NCI-H2171 treated with DMSO at 0.1 percent for 48 hours (cell line): ENCODE results near the gene DLK1.

Experiments
- DNase-seq: peaks from one replicate; lab custom pipeline; 2025; lab: John Stamatoyannopoulos, UW

The DLK1 gene

DNA sequence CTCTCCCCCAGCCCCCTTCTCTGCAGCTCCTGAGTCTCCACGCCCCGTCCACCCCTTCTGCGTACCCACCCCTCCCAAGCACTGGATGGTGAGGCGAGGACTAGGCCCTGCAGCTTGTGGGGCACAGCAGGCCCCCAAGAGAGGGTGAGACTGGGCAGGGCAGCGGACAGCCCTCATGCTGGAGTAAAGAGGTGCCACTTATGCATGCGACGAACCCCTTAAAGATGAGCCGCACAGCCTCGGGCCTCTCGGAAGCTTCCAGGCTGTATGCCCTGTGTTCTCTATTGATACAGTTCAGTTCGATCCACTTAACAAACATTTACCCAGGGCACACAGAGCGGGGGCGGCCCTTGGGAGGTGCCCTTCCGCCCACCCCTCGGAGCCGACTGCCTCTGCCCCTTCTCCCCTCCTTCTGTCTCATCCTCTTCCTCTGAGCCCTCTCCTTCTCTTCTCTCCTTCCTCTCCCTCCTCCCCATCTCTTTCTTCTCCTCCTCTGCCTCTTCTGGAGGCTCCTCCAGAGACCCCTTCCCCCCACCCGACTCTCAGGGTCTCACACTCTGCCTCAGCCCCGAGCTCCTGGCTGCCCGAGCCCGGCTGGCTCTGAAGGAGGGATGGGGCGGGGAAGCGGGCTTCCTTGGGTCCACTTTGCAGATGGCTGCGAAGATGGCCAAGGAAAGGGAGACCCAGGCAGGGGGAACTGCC lies 32.7 kb upstream of the DLK1 start:
- DNase-seq: no peak

DNA sequence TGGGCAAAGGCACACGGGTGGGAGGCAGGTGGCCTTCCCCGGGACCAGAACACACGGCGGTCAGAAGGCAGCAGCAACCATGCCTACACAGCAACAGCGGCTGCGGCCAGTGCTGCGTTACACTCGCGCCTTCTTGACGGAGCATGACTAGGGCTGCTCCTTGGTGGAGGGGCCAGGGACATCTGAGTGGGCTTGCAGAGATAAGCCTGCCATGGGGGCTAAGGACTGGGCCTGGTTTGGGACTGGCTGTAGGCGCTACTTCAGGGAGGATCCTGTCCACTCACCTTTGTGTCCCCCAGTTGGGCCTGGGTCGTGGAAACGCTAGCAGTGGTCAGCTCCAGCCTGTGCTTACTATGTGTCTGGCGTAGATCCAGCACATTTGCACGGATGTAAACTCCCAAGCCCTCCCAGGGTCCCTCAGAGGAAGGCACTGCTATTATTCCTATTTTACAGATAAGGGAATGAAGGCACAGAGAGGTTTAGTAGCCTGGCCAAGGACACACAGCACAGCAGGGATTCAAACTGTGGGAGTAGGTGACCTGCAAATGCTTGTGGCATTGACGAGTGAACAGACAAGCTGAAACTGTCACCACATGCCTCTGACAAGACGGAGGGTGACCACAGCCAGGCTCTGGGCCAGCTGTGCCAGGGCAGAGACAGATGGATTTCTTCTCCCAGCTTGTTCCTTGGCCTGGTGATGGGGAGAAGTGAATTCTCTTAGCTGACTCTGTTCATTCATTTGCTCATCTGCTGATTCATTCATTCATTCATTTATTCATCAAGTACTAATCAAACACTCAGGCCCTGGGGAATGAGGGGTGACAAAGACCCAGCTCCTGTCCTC lies 31.9 kb upstream of the DLK1 start:
- DNase-seq: no peak

DNA sequence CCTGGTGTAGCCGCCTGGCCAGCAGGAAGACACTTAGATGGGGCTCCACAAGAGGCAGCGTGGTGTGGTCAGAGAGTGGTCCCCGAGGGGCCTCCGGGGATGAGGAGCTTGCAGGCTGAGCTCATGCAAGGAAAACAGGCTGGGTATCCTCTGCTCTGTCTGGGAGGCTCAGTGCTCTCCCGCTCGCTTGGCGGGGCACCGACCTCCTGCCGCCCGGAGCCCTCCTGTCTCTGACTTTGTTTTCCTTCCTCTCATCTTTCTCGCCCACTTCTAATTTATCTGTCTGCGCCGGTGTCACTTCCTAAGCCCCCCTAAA lies 31.3 kb upstream of the DLK1 start:
- DNase-seq: no peak

DNA sequence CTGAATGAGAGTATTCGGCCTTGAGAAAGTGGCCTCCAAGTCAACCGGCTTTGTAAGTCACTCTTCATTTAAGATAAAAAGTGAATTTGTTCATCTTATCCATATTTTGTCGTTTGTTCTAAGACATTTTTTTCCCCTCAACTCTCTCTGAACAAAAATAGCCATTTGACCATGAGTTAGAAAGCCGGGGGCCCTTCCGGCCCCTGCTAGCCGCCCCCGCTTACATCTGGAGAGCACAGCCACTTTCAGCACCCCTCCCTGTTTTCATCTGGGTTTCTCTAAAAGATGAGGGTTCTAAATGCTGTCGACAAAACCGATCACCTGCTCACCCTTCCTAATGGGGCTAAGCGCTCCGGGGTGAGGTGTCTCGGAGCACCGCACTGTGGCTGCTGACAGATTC lies 30.7 kb upstream of the DLK1 start:
- no peak for DNase-seq

DNA sequence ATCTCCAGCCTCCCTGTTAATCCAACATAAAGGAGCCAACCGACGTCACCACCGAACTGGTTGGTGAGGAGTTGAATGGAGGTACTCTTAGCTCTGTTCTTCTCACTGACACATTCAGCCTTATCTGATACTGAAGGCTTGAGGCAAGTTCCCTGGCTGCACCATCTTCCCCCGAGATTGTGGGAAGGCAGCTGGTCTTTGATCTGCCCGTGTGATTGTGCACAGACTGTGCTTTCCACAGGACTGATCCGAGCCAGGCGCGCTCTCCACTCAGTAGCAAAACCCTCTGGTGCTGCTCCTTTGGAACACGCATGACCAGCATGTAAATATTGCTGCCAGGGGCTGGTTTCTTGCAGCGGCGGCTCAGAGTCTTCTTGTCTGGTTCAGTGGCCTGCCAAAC lies 30.1 kb upstream of the DLK1 start:
- DNase-seq: no peak

DNA sequence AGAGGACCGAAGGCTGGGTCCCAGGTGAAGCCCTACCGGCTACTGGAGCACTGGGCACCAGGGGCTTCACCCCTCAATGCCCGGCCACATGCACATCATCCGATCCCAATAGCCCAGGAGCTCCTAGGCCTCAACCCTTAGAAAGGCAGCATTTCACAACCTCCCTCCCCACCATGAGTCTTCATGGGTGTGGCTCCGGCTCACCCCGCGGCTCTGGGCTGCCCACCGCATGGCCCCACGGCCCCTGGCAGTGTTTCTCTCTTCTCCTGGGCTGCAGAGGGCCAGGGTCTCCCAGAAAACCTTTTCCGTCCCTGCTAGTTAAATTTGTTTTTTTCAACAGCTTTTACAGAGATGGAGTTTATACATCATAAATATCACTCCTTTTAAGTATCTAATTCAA lies 28.6 kb upstream of the DLK1 start:
- DNase-seq: no peak

DNA sequence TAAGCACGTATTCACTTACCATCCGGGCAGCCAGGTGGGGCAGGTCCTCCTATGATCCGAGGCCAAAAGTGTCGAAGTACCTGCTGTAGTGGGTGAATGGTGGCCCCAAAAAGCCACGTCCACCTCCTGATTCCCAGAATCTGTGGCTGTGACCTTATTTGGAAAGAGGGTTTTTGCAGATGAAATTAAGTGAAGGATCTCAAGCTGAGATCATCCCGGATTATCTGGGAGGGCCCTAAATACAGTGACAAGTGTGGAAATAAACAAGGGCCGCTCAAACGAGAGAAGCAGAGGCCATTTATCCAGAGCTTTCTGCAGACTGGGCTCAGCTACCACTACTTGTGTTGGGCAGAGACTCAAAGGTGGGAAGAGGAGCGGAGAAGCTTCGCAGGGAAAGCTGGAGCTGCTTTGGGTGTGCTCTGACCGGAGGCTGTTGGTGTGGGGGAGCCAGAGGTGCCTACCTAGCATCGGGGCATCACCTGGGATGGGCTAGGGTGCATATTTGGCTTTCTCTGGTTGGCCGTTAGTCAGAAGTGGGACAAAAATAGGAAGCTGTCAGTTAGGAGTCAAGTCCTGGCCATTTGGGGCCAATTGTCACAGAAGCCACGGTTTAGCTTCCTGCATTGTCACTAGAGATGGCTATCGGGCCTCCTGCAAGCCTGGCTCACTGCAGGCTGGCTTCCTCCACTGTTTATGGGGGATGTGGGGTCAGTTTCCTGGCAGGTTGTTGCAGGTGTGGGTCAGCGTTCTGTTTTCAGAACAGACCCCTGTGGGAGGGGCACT lies 27.8 kb upstream of the DLK1 start:
- no peak for DNase-seq

DNA sequence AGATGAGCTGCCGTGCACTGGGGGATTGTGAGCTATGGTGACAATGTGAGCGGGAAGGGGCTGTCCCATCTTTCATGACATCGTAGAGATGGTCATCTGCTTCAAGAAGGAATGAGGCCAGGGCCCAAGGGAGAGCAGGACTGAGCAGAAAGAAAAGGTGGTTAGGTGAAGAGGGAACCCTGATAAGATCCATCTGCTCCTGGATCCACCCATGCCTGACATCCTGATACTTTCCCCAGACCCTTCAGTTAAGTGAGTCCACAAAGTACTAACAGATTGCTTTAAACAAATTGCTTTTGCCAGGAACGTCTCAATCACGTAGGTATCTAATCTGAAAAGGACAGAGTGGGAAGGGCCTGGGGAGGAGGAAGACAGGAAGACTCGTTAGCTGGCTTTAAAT lies 25.4 kb upstream of the DLK1 start:
- no peak for DNase-seq

DNA sequence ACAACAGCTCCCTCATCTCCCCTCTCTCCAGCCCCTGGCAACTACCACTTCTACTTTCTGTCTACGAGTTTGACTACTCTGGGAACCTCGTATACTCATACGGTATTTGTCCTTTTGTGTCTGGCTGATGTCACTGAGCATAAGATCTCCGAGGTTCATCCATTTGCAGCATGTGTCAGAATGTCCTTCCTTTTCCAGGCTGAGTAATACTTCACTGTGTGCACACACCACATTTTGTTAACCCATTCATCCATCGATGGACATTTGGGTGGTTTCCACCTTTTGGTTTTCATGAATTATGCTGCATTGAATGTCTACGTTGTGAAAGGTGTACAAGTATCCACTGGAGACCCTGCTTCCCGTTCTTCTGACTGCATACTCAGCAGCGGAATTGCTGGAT lies 24.1 kb upstream of the DLK1 start:
- no peak for DNase-seq

DNA sequence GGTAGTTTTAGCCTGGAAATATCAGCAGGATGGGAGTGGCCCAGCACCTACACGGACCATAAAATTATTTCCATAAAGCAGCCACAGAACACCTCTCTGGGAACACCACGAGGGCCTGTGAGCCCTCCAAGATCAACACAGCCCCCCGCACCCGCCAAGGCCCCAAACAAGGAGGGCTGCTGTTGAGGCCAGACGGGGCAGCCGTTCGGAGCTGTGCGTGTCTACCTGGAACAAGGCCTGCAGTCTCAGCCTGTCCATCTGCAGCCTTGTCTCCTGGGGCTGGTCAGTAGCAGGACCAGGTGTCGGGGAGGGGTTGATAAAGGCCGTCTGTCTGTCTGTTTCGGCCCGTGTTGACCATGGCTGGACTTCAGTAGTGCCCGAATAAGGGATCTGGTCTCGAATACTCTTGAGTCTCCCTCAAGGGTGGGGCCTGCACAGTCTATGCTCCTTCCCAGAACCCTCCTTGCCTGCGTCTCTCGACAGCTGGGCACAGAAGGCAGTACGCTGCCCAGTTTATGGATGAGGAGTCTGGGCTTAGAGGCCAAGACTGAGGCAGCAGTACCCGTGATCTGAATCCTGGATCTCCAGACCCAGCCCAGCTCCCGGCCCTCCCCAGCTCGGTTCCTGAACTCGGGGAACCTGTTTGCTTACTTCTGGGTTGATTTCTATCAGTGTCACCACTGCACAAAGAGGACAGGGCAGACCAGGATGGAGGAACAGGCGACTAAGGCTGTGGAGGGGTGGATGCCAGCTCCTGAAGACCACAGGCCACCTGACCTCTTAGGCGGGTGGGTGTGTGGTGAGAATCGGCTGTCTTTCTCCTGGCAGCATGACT lies 23.1 kb upstream of the DLK1 start:
- no peak for DNase-seq

DNA sequence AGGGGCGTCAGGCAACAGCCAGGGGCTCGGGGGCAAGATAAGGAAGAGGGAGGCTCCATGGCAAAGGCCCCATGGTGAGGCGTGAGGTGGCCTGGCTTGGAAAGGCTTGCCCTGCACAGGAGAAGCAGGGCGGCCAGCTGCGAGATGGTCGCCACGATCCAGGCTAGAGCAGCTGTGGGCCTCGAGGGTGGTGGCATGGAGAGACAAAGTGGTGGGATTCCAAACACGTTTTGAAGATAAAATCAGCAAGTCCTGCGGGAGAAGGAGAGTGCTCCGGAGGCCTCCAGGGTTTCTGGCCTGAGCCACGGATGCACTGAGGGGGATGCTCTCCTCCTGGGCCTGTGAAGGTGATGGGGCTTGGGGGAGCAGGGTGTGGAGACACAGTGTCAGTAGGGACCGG lies 20.5 kb upstream of the DLK1 start:
- no peak for DNase-seq

DNA sequence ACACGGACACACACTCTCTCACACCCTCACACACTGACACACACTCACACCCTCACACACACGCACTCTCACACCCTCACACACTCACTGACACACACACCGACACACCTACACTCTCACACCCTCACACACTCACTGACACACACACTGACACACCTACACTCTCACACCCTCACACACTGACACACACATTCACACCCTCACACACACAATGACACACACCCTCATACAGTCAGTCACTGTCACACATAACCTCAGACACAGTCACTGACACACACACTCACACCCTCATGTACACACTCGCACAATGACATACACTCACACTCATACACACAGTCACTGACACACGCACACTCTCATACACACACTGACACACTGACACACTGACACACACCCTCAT lies 19.8 kb upstream of the DLK1 start:
- no peak for DNase-seq

DNA sequence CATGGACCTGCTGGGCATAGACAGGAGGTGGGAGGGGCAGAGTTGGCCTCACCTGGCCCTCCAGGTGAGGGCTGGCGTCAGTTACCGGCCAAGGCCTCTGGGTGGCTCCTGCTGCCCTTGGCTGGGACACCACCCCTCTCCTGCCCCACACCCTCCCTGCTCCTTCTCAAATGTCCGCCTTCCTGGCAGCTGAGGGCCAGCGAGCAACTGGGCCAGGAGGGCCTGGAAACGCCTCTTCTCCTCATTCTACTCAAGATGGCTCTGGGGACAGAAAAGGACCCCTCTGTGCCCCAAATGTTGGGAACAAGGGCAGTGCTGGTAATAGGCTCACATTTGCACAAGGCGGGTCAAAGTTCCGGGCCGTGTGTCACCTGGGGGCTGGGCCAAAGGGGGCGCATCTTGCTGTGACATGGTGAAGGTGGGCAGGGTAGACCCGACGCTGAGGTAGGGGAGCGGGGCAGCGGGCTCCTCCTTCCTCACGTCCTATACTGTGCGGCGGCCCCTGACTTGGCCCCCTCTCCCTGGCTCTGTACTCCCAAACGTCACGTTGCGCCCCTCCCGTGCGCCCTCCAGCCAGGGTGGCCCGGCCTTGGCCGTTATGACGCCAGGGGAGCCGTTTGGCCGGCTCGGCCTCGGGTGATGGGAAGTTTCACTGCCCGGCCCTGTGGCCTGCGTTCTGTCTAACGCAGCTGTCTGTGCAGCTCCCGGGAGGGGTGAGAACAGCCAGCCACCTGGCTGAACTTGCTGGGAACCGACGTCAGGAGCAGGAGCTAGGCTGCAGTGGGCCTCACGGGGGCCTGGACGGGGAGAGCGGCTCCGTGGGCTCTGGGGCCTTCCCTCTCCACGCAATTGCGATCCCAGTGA lies 18.0 kb upstream of the DLK1 start:
- DNase-seq: no peak

DNA sequence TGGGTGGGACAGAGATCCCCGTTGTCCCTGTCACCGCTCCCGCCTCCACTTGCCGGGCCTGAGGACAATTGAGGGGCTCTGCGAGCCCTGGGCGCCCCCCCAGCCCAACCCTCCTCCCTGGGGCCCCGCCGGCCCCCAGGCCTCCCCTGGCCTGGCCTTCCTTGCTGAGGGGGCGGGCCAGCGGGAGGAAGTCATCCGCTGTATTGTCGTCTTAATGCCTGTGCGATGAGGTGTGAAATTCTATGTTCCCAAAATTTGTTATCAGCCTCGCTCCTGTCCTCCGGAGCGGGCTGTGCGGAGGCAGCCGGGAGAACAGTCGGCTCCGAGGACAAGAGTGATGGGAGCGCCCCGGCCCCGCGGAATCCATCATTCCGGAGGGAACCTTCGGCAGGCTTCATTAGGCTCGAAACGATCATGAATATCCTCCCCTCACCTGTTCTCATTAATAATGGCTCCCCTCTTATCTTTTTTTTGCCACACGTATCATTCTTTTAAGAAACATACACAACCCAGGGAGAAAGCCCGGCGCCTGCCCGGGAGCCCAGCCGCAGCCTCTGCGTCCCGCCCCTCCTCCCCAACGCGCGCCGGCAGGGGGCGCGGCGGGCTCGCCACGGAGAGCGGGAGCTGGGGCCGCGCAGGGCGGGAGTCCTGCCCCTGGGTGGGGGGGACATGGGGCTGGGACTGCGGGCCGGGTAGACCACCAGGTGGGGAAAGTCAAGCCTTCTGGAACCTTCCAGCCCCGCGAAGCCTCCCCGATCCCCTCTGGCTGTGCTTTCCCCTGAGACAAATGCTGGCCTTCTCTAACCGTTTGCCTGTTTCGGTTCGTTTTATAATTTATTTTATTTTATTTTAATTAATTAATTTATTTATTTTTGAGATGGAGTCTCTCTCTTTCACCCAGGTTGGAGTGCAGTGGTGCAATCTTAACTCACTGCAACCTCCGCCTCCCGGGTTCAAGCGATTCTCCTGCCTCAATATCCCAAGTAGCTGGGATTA lies 17.1 kb upstream of the DLK1 start:
- no peak for DNase-seq

DNA sequence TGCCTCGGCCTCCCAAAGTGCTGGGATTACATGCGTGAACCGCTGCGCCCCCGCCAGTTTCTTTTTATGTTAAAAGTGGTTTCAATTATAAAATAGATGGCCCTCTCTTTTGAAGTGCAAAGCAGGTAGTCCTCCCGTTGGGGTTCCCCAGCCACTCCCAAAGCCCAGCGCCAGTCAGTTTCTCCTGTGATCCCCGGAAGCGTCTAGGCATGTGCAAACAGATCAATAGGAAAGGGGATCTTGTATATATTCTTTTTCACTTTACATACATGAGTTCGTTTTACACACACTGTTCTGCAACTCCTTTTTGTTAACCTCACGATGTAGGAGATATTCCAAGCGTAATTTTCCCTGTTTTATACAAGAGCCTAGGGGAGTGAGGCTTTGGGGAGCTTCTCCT lies 16.3 kb upstream of the DLK1 start:
- DNase-seq: no peak

DNA sequence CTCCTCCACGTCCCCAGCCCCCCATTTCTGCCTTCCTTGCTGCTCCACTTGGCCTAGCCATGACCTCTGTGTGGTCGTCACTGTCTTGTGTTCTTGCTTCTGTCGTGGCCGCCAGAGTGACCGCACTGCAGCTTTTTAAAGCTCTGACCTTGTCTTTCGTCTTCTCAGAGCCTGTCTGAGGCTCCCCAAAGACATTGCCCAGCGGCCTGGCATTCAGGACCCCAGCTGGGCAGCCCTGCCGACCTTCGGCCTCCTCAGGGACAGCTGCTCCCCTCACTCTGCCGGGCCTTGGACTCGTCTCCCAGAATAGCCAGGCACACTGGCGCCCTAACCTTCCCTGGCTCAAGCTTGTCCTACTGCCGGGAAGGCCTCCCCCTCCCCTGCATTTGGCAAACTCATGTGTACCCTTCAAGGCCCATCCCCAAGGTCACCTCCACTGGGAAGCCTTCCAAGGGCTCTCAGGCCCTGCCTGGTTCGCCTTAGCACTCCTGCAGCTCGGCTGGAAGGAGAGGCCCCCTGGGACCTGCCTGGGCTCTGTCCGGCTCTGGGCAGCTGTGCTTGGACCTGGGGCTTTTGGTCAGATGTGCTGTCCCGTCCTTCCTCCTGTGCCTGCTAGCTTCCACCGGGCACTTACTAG lies 15.7 kb upstream of the DLK1 start:
- no peak for DNase-seq

DNA sequence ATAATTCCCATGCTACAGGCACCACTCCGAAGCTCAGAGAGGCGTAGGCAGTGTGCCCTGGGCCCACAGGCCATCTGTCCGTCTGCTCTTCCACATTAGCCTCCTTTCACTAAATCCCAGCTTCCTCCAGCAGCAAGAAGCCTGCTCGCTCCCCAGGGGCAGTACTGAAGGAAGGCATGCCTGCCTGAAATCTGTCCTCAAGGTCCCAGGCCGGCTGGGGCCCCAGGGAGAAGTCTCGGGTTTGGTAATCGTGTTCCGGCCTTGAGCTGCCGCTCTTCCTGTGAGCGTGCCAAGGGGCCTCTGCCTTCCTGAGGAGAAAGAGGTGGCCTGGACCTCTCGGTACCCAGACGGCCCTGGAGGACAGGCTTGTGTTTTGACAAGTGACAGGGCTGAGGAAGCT lies 15.2 kb upstream of the DLK1 start:
- peak; percentile 74 for DNase-seq

DNA sequence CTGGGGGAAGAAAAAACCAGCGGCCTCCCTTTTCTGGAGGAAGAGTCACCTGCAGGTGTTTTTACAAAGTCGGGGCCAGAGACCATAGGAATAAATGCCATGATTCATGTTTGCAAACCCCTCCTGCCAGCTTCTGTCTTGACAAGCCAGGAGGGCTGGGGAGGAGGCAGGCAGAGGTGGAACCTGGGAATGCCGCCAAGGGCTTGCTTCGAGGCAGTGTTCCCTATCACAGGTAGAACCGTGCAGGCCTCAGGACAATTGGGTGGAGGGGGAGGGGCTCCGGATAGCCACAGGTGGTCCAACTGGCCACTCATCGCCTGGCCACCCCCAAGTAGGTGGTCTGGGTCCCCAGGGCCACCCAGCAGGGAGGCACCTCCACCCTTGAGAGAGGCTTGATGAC lies 14.2 kb upstream of the DLK1 start:
- peak; percentile 55 for DNase-seq

DNA sequence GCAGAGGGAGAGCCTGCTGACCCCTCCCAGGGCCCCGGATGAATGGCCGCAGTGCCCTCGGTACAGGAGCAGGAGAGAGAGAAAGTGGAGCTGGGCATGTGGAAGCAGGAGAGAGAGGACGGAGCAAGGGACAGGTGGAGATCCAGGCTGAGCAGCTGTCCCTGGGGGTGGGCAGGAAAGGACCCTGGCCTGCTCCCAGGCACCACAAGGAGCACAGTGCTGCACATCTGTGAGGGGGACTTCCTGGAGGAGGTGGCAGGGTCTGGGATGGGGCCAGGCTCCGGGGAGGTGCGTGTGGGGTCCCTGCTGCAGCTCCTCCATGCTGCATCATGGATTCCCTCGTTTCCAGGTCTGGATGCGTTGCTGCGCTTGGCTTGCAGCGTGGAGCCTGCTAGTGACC lies 13.0 kb upstream of the DLK1 start:
- no peak for DNase-seq
